PC-9 (cell line): Measurements from ENCODE around the gene KAZALD1.

Source experiments
- CTCF ChIP-seq: fragments of 200-600 bp; sonication (generic); conservative IDR thresholded peaks from 2 replicates; pipeline ENCODE4 v1.6.1; 2017; ENCODE audit warnings: mixed run types, antibody characterized with exemption, mild to moderate bottlenecking, moderate library complexity
- EZH2 ChIP-seq: fragments of 200-600 bp; sonication (generic); IDR thresholded peaks from 2 replicates; pipeline ENCODE4 v1.8.0; 2017; ENCODE audit warnings: antibody characterized with exemption, low read depth

DNA sequence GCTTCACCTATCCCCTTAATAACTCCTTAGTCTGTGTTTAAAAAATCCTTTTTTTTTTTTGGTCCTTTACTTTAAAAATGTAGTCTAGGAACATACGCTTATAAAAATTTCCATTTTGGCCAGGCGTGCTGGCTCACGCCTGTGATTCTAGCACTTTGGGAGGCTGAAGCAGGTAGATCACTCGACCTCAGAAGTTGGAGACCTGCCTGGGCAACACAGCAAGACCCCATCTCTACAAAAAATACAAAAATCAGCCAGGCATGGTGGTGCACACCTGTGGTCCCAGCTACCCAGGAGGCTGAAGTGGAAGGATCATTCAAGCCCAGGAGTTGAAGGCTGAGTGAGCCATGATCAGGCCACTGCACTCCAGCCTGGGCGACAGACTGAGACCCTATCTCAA, 14.8 kb downstream of the KAZALD1 start:
- TF ChIP-seq CTCF (no peak), EZH2 (no peak)
